Mucosa of rectum (tissue), 2 donors: Measurements from ENCODE around the gene BICD2.

Experiments
- H3K27ac ChIP-seq, 2 donors: one replicate each; pipeline ENCODE4 v1.7.0; 2013; ENCODE audit warnings: inconsistent platforms in 2 of 2, low read depth in 2 of 2, low read length in 2 of 2
- H3K27me3 ChIP-seq, 2 donors: one replicate each; pipeline ENCODE4 v1.7.0; 2013; ENCODE audit warnings: low read length in 2 of 2; ENCODE audit not compliant: control insufficient read depth in 2 of 2, insufficient read depth in 2 of 2
- H3K36me3 ChIP-seq, 2 donors: one replicate each; pipeline ENCODE4 v1.7.0; 2013; ENCODE audit warnings: low read length in 2 of 2; ENCODE audit not compliant: control insufficient read depth in 2 of 2, insufficient read depth in 2 of 2
- H3K4me1 ChIP-seq, 2 donors: one replicate each; pipeline ENCODE4 v1.7.0; 2013; ENCODE audit warnings: low read length in 2 of 2, mild to moderate bottlenecking in 1 of 2; ENCODE audit not compliant: control insufficient read depth in 2 of 2, insufficient read depth in 2 of 2
- H3K4me3 ChIP-seq, 2 donors: one replicate each; pipeline ENCODE4 v1.7.0; 2013; ENCODE audit warnings: low read length in 2 of 2
- H3K9ac ChIP-seq, 2 donors: one replicate each; pipeline ENCODE4 v1.7.0; 2013; ENCODE audit warnings: low read length in 2 of 2, low read depth in 1 of 2, mild to moderate bottlenecking in 1 of 2
- H3K9me3 ChIP-seq, 2 donors: one replicate each; pipeline ENCODE4 v1.7.0; 2013; ENCODE audit warnings: low read length in 2 of 2; ENCODE audit not compliant: control insufficient read depth in 2 of 2
- donor health status: healthy.
- donor health status: Normal muscosa, but diverticular disease.

Gene BICD2

DNA sequence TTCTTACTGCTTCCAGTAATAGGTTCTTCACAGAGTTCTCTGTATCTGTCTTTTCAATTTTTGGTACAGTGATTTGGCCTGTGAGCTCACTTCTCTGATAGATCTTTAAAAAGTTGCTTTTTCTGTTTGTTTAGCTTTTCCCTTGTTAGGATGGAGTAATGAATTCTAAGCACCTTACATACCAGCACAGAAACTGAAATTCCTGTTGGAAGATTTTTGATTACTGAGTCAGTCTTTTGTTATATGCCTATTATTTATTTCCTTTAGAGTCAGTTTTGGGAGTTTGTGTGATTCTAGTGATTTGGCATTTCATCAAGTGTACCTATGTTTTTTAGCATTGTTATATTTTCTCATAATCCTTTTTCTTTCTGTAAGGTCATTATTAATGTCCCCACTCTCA, 57.1 kb downstream of the BICD2 start:
- no peaks in the 10 kb centered on the region for H3K9me3 ChIP-seq
- no peaks in the 10 kb centered on the region for H3K4me1 ChIP-seq
- H3K36me3 ChIP-seq = peaks cover 15 to 17% of the 10 kb centered on the region in 2 donors
- no peak overlapping the region for H3K9ac ChIP-seq
- H3K27ac ChIP-seq = no peak overlapping the region
- H3K4me3 ChIP-seq = no peak overlapping the region
- no peaks in the 10 kb centered on the region for H3K27me3 ChIP-seq

DNA sequence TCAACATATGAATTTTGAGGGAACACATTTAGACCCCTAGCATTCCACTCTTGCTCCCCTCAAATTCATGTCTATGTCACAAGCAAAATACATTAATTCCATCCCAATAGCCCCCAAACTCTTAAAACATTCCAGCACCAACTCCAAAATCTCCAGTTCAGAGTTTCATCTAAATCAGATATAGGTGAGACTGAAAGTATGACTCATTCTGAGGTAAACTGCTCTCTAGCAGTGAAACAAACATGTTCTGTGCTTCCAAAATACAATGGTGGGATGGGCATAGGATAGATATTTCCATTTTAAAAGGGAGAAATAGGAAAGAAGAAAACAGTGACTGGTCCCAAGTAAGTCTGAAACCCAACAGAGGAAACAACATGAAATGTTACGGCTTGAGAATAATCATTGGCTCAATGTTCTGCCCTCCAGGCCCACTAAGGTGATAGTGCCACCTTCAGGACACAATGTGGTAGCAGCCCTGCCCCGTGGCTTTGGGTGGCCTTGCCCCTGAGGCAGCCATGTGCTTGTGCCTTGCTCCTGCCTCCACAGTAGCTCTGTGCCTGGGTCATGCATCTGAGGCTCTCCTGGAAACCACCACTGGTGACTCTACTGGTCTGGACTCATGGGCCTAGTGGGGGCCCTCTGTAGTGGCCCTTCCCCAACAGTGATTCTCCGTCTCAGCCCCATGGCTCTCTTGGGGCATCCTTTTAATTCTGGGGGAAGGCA, 58.3 kb downstream of the BICD2 start:
- Histone ChIP-seq H3K4me1 (no peaks in the 10 kb centered on the region), H3K27ac (no peak overlapping the region), H3K4me3 (no peak overlapping the region), H3K27me3 (no peaks in the 10 kb centered on the region), H3K36me3 (peaks cover 14 to 15% of the 10 kb centered on the region in 2 donors), H3K9me3 (no peaks in the 10 kb centered on the region), H3K9ac (no peak overlapping the region)

DNA sequence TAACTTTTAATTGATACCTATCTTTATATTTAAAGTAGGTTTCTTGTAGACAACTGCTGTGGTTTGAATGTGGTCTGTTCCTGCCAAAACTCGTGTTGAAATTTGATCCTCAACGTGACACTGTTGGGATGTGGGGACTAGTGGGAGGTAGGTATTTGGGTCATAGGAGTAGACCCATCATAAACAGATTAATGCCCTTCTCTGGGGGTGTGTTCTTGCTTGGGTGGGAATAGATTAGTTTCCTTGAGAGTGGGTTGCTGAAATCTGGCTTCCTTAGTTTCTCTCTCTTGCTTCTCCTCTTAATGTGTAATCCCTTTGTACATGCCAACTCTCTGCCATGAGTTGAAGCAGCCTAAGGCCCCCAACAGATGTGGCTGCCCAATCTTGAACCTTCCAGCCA, 60.1 kb downstream of the BICD2 start:
- H3K9ac ChIP-seq = no peak overlapping the region
- no peaks in the 10 kb centered on the region for H3K27me3 ChIP-seq
- H3K36me3 ChIP-seq = peaks cover under 1 to 3% of the 10 kb centered on the region in 2 donors
- H3K4me1 ChIP-seq = no peaks in the 10 kb centered on the region
- H3K9me3 ChIP-seq = no peaks in the 10 kb centered on the region
- no peak overlapping the region for H3K4me3 ChIP-seq
- H3K27ac ChIP-seq = no peak overlapping the region

DNA sequence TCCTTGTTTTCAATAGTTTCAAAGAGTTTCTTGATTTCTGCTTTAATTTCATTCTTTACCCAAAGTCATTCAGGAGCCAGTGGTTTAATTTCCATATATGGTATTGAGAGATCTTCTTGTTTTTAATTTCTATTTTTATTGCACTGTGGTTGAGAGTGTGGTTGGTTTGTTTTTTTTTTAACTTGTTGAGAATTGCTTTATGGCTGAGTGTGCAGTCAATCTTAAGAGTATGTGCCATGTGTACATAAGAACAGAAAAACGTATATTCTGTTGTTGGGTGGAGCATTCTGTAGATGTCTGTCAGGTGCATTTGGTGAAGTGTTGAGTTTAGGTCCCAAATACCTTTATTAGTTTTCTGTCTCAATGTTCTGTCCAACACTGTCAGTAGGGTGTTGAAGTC, 68.0 kb downstream of the BICD2 start:
- H3K27ac ChIP-seq = no peak overlapping the region

DNA sequence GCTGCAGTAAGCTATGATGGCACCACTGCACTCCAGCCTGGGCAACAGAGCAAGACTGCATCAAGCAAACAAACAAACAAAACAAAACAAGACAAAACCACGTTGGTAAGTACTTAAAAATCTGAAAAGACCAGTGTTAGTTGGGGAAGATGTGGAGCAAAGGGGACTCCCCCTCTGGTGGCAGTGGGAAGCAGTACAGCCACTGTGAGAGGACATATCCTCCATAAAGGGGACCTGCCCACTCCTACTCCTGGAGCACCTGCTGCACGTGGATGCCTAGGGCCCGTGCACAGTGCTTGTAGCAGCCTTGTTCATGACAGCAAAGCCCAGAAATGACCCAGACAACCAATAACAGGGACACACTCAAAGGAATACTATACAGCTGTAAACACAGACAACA, 77.7 kb downstream of the BICD2 start:
- Histone ChIP-seq H3K27me3 (no peaks in the 10 kb centered on the region), H3K4me3 (no peak overlapping the region), H3K27ac (no peak overlapping the region), H3K4me1 (no peaks in the 10 kb centered on the region), H3K9ac (no peak overlapping the region), H3K36me3 (no peaks in the 10 kb centered on the region), H3K9me3 (no peaks in the 10 kb centered on the region)

More for the DNA sequence above, 68.0 kb downstream of the BICD2 start:
- no peaks in the 10 kb centered on the region for H3K36me3 ChIP-seq
- H3K27me3 ChIP-seq = no peaks in the 10 kb centered on the region
- no peak overlapping the region for H3K4me3 ChIP-seq
- H3K9me3 ChIP-seq = peaks cover 0 to 6% of the 10 kb centered on the region in 2 donors
- no peak overlapping the region for H3K9ac ChIP-seq
- no peaks in the 10 kb centered on the region for H3K4me1 ChIP-seq

DNA sequence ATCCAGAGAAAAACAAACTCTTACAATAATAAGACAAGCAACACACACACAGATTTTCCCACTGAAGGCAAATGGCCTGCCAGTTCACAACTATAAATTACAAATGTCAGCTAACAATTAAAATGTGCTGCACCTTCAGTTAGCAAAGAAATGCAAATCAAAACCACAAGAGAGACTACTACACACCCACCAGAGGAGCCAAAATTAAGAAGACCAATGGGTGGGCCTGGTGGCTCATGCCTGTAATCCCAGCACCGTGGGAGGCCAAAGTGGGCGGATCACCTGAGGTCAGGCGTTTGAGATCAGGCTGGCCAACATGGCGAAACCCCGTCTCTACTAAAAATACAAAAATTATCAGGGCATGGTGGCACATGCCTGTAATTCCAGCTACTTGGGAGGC, 79.6 kb downstream of the BICD2 start:
- no peaks in the 10 kb centered on the region for H3K36me3 ChIP-seq
- H3K27ac ChIP-seq = no peak overlapping the region

DNA sequence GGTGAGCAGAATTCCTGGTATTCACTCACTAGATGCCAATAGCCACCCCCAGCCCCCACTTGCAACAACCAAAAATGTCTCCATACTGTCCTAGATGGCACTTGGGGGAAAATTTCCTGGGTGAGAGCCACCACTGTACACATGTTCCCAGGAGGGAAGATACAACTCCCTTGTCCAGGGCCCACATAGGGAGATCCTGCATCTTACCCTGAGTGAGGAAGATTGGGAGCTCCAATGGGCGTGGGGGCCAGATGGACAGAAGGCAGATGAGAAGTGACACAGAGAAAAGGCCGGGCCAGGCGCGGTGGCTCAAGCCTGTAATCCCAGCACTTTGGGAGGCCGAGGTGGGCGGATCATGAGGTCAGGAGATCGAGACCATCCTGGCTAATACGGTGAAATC, 82.4 kb downstream of the BICD2 start:
- Histone ChIP-seq H3K4me3 (no peak overlapping the region), H3K9me3 (no peaks in the 10 kb centered on the region), H3K4me1 (no peaks in the 10 kb centered on the region), H3K27ac (no peak overlapping the region), H3K36me3 (no peaks in the 10 kb centered on the region), H3K27me3 (no peaks in the 10 kb centered on the region), H3K9ac (no peak overlapping the region)

More for the DNA sequence above, 79.6 kb downstream of the BICD2 start:
- no peaks in the 10 kb centered on the region for H3K4me1 ChIP-seq
- no peak overlapping the region for H3K9ac ChIP-seq
- H3K4me3 ChIP-seq = no peak overlapping the region
- H3K9me3 ChIP-seq = no peaks in the 10 kb centered on the region
- H3K27me3 ChIP-seq = no peaks in the 10 kb centered on the region

DNA sequence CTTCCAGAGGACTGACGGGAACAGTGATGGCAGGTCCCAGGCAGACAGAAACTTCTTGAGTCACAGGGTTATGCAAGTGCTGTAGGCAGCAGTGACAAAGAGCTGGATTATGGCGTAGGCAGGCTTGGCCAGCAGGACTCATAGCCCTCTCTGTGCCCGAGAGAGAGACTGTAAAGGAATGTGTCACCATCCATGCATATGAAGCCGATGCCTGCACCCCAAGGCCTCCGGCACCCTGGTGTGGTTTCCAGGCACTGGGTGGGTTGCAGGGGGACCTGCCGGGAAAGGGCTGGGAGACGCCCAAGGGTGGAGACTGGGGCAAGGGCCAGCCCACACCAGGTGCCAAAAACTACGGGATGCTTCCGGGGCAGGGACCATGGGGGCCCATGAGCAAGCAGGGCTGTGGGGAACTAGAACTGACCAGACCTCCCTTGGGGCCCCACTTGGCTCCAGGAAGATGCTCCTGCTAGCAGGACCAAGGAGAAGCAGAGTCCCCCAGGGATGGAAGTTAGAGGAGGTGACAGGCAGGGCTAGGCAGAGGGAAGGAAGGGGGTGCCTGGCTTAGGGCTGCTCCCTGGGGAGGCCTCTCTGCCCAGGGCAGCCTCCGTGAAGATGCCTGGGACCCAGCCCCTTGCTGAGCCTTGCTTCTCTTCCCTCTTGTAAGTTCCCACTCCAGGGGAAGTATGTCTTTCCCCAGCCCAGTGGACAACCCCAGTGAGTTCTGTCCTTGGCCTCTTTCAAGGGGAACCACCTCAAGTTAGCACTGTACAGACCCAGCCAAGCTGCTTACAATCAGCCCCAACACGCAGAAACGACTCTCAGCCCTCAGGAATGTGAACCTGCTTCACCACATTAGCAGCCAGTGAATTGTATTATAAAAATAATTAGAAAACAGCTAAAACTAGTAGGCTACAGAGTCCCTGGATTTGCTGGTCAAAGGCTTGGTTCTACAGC, 84.2 kb downstream of the BICD2 start:
- H3K9ac ChIP-seq = no peak overlapping the region
- H3K27me3 ChIP-seq = no peaks in the 10 kb centered on the region
- no peak overlapping the region for H3K27ac ChIP-seq
- H3K4me1 ChIP-seq = no peaks in the 10 kb centered on the region
- no peaks in the 10 kb centered on the region for H3K36me3 ChIP-seq
- H3K4me3 ChIP-seq = no peak overlapping the region
- H3K9me3 ChIP-seq = no peaks in the 10 kb centered on the region

DNA sequence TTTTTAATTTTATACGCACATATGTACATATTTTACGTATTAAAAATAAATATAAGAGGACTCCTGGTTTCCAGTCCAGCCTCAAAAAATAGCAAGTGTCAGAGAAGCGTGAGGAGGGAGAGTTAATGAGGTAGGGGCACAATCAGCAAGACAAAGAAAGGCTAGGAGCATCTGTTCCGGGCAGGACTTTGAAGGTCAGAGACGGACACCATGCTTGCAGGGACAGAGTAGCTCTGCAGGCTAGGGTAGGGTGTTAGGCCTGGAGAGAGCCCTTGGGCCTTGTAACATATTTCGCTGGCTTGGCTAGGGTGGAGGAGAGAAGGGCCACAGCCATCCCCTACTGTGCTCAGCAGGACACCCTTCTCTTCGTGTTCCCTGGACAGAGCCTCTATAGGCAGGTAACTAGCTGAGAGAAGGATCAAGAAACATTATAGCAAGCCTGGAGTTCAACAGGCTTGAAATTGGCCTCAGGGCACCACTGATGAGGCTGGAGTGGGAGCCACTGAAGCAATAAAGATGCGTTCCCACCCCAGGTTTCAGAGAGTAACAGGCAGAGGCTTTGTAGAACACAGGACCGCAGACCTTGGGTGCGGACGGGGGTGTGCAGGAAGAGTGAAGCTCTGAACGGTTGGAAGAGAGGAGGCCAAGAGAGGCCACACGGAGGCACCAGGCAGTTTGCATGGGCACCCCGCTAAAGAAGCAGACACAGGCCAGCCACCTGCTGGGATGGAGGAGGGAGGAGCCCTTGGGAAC, 85.0 kb downstream of the BICD2 start:
- Histone ChIP-seq H3K9ac (no peak overlapping the region), H3K27ac (no peak overlapping the region), H3K4me3 (no peak overlapping the region), H3K9me3 (no peaks in the 10 kb centered on the region), H3K27me3 (no peaks in the 10 kb centered on the region), H3K36me3 (no peaks in the 10 kb centered on the region), H3K4me1 (no peaks in the 10 kb centered on the region)

DNA sequence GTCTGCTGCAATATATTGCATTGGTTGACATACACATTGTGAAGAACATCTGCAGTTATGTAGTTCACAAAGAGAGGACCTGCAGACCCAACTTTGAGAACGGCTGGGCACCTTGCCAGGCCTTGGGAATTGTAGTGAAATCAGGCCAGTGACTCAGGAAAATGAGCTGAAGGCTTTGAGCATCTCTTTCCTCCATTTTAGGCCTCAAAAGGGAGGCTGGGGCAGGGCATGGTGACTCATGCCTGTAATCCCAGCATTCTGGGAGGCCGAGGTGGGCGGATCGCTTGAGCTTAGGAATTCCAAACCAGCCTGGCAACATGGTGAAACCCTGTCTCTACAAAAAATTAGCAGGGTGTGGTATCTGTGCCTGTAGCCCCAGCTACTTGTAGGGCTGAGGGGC, 93.3 kb downstream of the BICD2 start:
- peaks cover 2 to 4% of the 10 kb centered on the region in 2 donors for H3K36me3 ChIP-seq
- H3K9ac ChIP-seq = no peak overlapping the region
- no peaks in the 10 kb centered on the region for H3K27me3 ChIP-seq
- peak overlapping the region; percentile 96 to 100 for H3K4me3 ChIP-seq
- no peak overlapping the region for H3K27ac ChIP-seq
- H3K4me1 ChIP-seq = peaks cover 4 to 11% of the 10 kb centered on the region in 2 donors
- H3K9me3 ChIP-seq = no peaks in the 10 kb centered on the region
